H1 (cell line): ENCODE results near the gene GSX1. TPM values are rescaled to one million over a fixed set of nuclear protein-coding genes. Genes with fewer than 3 reads are reported as not detected.

Experiments used
- POU5F1 ChIP-seq: IDR thresholded peaks from 2 replicates; pipeline ENCODE4 v1.6.1; 2011; ENCODE audit warnings: low read depth, mild to moderate bottlenecking, low read length, moderate library complexity
- polyA plus RNA-seq, 7 experiments: library from polyadenylated mRNA; depleted of rRNA in 3 of 7; stranded (reverse) in 5 of 7; unstranded in 2 of 7; fragments of >200 nt in 5 of 7; fragments of 200-250 nt in 2 of 7; gene quantifications; 1 replicate in 5 of 7; 2 replicates in 1 of 7; 4 replicates in 1 of 7; pipeline versions ENCODE4 v1.2.1 to v1.2.3, GENCODE V29; 2011 to 2013; ENCODE audit warnings: missing spikeins in 2 of 7, mixed read lengths in 2 of 7
- total RNA-seq: library from RNA; stranded (reverse); fragmentation: NEBNext Ultra II Directional; extraction: Animal tissue kit (Norgen Biotek cat#: 25700); gene quantifications from 2 replicates; pipeline ENCODE4 v1.2.1, GENCODE V29; 2021

GSX1 gene
- total and polyA plus RNA-seq, 2 of the 8 experiments (the other 6 are each of a cell fraction or from before 2014, with no cell fraction given): not detected

- TF ChIP-seq POU5F1: no peak
- TF ChIP-seq, all 59 proteins: peak for 0
Measured at GRCh38 chr13:27774169-27774568, 18.1 kb upstream of the GSX1 start (continued).
